GM23248 (cell line): ENCODE data around the gene LSAMP. TPM values are rescaled to one million over a fixed set of nuclear protein-coding genes. Genes with fewer than 3 reads are reported as not detected.
A peak's percentile ranks its signal among the peaks of the same experiment; 100 is the strongest.
"Not testable (repeated sequence)": the region's sequence is repeated elsewhere in the genome, so short reads cannot be mapped to it uniquely, and the experiment has no call there.

ENCODE experiments used
- DNase-seq: peaks from one replicate; pipeline ENCODE4 v3.0.0-alpha.2; 2015
- H2AFZ ChIP-seq: fragments of 200-600 bp; sonication (generic); 2 replicates; pipeline ENCODE4 v1.6.1; 2016; ENCODE audit warnings: antibody characterized with exemption
- H3F3A ChIP-seq: fragments of 200-600 bp; sonication (generic); 2 replicates; pipeline ENCODE4 v1.6.1; 2016; ENCODE audit warnings: mild to moderate bottlenecking, antibody characterized with exemption, mixed run types; ENCODE audit not compliant: insufficient read depth
- H3K27ac ChIP-seq: fragments of 200-600 bp; sonication (generic); 2 replicates; pipeline ENCODE4 v1.5.1; 2016; ENCODE audit warnings: mild to moderate bottlenecking
- H3K27me3 ChIP-seq: fragments of 200-600 bp; sonication (generic); replicated peaks from 2 replicates; pipeline ENCODE4 v1.6.1; 2016; ENCODE audit warnings: mild to moderate bottlenecking; ENCODE audit not compliant: insufficient read depth
- H3K36me3 ChIP-seq: fragments of 200-600 bp; sonication (generic); 2 replicates; pipeline ENCODE4 v1.6.1; 2016; ENCODE audit warnings: low read depth, mild to moderate bottlenecking
- H3K4me1 ChIP-seq: fragments of 200-600 bp; sonication (generic); 2 replicates; pipeline ENCODE4 v1.6.1; 2016; ENCODE audit warnings: mild to moderate bottlenecking; ENCODE audit not compliant: insufficient read depth
- H3K4me2 ChIP-seq: fragments of 200-600 bp; sonication (generic); one replicate; pipeline ENCODE4 v1.6.1; 2016; ENCODE audit warnings: mild to moderate bottlenecking; ENCODE audit not compliant: unreplicated experiment
- H3K4me3 ChIP-seq: fragments of 200-600 bp; sonication (generic); 2 replicates; pipeline ENCODE4 v1.5.1; 2016; ENCODE audit warnings: mild to moderate bottlenecking
- H3K79me2 ChIP-seq: fragments of 200-600 bp; sonication (generic); 2 replicates; pipeline ENCODE4 v1.6.1; 2016; ENCODE audit warnings: mild to moderate bottlenecking; ENCODE audit not compliant: insufficient read depth
- H3K9ac ChIP-seq: fragments of 200-600 bp; sonication (generic); 2 replicates; pipeline ENCODE4 v1.6.1; 2016; ENCODE audit warnings: mild to moderate bottlenecking
- H3K9me2 ChIP-seq: fragments of 200-600 bp; sonication (generic); 2 replicates; pipeline ENCODE4 v1.6.1; 2016; ENCODE audit warnings: mixed run types, mild to moderate bottlenecking, moderate library complexity; ENCODE audit not compliant: insufficient read depth
- H3K9me3 ChIP-seq: fragments of 200-600 bp; sonication (generic); one replicate; pipeline ENCODE4 v1.6.1; 2017; ENCODE audit warnings: low read depth
- H4K20me1 ChIP-seq: fragments of 200-600 bp; sonication (generic); 2 replicates; pipeline ENCODE4 v1.6.0; 2016; ENCODE audit not compliant: insufficient read depth
- EZH2 ChIP-seq: fragments of 200-600 bp; sonication (generic); IDR thresholded peaks from 2 replicates; pipeline ENCODE4 v1.6.1; 2018; ENCODE audit warnings: antibody characterized with exemption, mild to moderate bottlenecking; ENCODE audit not compliant: insufficient read depth, poor library complexity, severe bottlenecking
- EZH2phosphoT487 ChIP-seq: fragments of 200-600 bp; sonication (generic); IDR thresholded peaks from 2 replicates; pipeline ENCODE4 v1.6.1; 2018; ENCODE audit warnings: antibody characterized with exemption, moderate library complexity, mild to moderate bottlenecking, low read depth; ENCODE audit not compliant: insufficient read depth
- WGBS, 2 experiments: methylation state at CpG; one replicate each; pipeline ENCODE4 v1.1.6; 2015 to 2017; ENCODE audit warnings: low lambda C conversion rate in 2 of 2, low coverage in 1 of 2; ENCODE audit errors: missing lambda C conversion rate in 2 of 2; 5-methylcytosine and 5-hydroxymethylcytosine counted together
- in situ Hi-C: fragments of 300-500 bp; cut with MboI; formaldehyde crosslinking; loops from 2 replicates; pipeline ENCODE4 v1.15.0; 2020
- polyA plus RNA-seq: library from polyadenylated mRNA; unstranded; fragments of >200 nt; fragmentation: Nextera tagmentation; extraction: Ambion mirVana; gene quantifications from 2 replicates; pipeline ENCODE4 v1.2.1, GENCODE V29; 2016
- total RNA-seq: library from RNA; depleted of rRNA; stranded (reverse); fragments of >200 nt; shearing (Covaris generic); gene quantifications from 2 replicates; pipeline ENCODE4 v1.2.3, GENCODE V29; 2014

The LSAMP gene
- total and polyA plus RNA-seq, 2 experiments from 2014 or later: 4.5 to 9.3 TPM

GRCh38 chr3:115804713-115805119 lies 640.6 kb downstream of the LSAMP start:
- Histone ChIP-seq H3K9me2 (no peaks in the 10 kb centered on the region), H3K4me1 (peaks cover 40% of the 10 kb centered on the region), H2AFZ (peak overlapping the region; percentile 31; the same call in 1 of the 2 replicates), H4K20me1 (no peaks in the 10 kb centered on the region), H3K36me3 (no peaks in the 10 kb centered on the region), H3F3A (peaks cover 35% of the 10 kb centered on the region), H3K79me2 (no peaks in the 10 kb centered on the region), H3K4me3 (no peak overlapping the region), H3K9me3 (no peaks in the 10 kb centered on the region), H3K4me2 (peak overlapping the region; percentile 44), H3K9ac (peak overlapping the region; percentile 61), H3K27me3 (no peaks in the 10 kb centered on the region), H3K27ac (peak overlapping the region; percentile 94)
- WGBS, 2 experiments: 0 to 3% methylated on average over 2 of the region's 2 CpGs
- peak; percentile 95 for DNase-seq
- TF ChIP-seq EZH2: no peak
- TF ChIP-seq EZH2phosphoT487: no peak
- in situ Hi-C loops: loop anchor here (25.0 kb wide), 3 partner anchors 367 to 1442 kb away; no protein-coding TSS in a partner anchor

- in situ Hi-C loops: loop anchor here (25.0 kb wide), 3 partner anchors 367 to 1442 kb away; no protein-coding TSS in a partner anchor
- no peaks in the 10 kb centered on the region for H3K79me2 ChIP-seq
- peak overlapping the region; percentile 29 for H3K4me2 ChIP-seq
- H4K20me1 ChIP-seq: no peaks in the 10 kb centered on the region
- no peaks in the 10 kb centered on the region for H3K27me3 ChIP-seq
- peaks cover 39% of the 10 kb centered on the region for H3F3A ChIP-seq
- H3K9ac ChIP-seq: peak overlapping the region; percentile 29
- H3K4me3 ChIP-seq: no peak overlapping the region
- no peaks in the 10 kb centered on the region for H3K9me2 ChIP-seq
- no peaks in the 10 kb centered on the region for H3K36me3 ChIP-seq
- no peak for DNase-seq
- H3K9me3 ChIP-seq: no peaks in the 10 kb centered on the region
- WGBS, 2 experiments: 92 to 93% methylated on average over 2 of the region's 2 CpGs
- H3K27ac ChIP-seq: peak overlapping the region; percentile 94
- H2AFZ ChIP-seq: no peak overlapping the region
- peaks cover 40% of the 10 kb centered on the region for H3K4me1 ChIP-seq
- TF ChIP-seq EZH2: no peak
- TF ChIP-seq EZH2phosphoT487: no peak
Observed at GRCh38 chr3:115804200-115804599, 641.1 kb downstream of the LSAMP start.

- Histone ChIP-seq H3K27ac (peak overlapping the region; percentile 94; the same call in 1 of the 2 replicates), H3K4me3 (no peak overlapping the region), H3K79me2 (no peaks in the 10 kb centered on the region), H4K20me1 (no peaks in the 10 kb centered on the region), H3K9me2 (no peaks in the 10 kb centered on the region), H3K9ac (no peak overlapping the region), H3K36me3 (no peaks in the 10 kb centered on the region), H3K9me3 (no peaks in the 10 kb centered on the region), H3F3A (peaks cover 40% of the 10 kb centered on the region), H2AFZ (no peak overlapping the region), H3K27me3 (no peaks in the 10 kb centered on the region), H3K4me1 (peaks cover 37% of the 10 kb centered on the region), H3K4me2 (no peak overlapping the region)
- in situ Hi-C loops: loop anchor here (25.0 kb wide), 3 partner anchors 366 to 1441 kb away; no protein-coding TSS in a partner anchor
- TF ChIP-seq EZH2phosphoT487 (no peak), EZH2 (no peak)
- no peak for DNase-seq
- WGBS, 2 experiments: 100% methylated on average over 1 of the region's 1 CpG
Observed at GRCh38 chr3:115803661-115804060, 641.6 kb downstream of the LSAMP start.

DNA sequence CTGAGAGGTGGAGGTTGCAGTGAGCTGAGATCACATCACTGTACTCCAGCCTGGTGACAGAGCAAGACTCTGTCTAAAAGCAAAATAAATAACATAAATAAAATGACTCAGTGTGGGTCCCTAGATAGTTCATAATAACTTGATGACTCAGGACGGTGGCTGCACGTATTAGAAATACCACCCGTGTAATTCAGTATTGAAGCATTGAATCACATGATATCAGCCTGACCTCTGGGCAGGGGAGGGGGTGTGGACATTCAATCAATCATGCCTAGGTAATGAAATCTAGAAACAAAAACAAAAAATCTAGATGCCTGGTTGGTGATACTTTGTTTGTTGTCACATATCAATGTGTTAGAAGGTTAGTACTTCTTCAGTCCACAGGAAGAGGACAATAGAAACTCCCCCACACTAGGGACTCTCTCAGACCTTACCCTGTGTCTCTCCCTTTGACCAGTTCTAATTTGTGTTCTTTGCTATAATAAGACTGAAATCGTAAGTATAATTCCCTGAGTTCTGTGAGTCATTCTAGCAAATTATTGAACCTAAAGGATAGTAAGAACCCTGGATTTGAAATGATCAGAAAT lies 644.7 kb downstream of the LSAMP start:
- no peaks in the 10 kb centered on the region for H3K9me2 ChIP-seq
- peaks cover 26% of the 10 kb centered on the region for H3K4me1 ChIP-seq
- in situ Hi-C loops: loop anchor here (25.0 kb wide), 3 partner anchors 363 to 1438 kb away; no protein-coding TSS in a partner anchor
- DNase-seq: peak; percentile 92
- no peaks in the 10 kb centered on the region for H4K20me1 ChIP-seq
- TF ChIP-seq EZH2phosphoT487: no peak
- TF ChIP-seq EZH2: no peak
- H3K27ac ChIP-seq: peak overlapping the region; percentile 61
- H3K79me2 ChIP-seq: no peaks in the 10 kb centered on the region
- H3K36me3 ChIP-seq: no peaks in the 10 kb centered on the region
- no peaks in the 10 kb centered on the region for H3K27me3 ChIP-seq
- 7 to 8% methylated on average over 4 of the region's 4 CpGs for WGBS, 2 experiments
- peak overlapping the region; percentile 52 for H3K4me2 ChIP-seq
- peak overlapping the region; percentile 41; the same call in 1 of the 2 replicates for H3K9ac ChIP-seq
- peak overlapping the region; percentile 7; the same call in 1 of the 2 replicates for H2AFZ ChIP-seq
- no peak overlapping the region for H3K4me3 ChIP-seq
- peaks cover 32% of the 10 kb centered on the region for H3F3A ChIP-seq
- H3K9me3 ChIP-seq: no peaks in the 10 kb centered on the region

DNA sequence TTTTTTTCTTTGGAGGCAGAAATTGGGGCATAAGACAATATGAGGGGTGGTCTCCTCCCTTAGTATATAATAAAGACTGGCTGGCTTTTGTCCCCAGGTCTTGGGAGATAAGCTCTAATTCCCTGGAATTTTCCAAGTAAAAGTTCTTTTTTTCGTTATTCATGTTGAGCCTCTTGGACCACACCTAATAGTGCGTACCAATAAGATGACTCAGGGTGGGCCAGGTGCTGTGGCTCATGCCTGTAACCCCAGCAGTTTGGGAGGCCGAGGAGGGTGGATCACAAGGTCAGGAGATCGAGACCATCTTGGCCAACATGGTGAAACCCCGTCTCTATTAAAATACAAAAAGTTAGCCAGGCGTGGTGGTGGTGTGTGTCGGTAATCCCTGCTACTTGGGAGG lies 645.2 kb downstream of the LSAMP start:
- H3K4me3 ChIP-seq, H3K9me3 ChIP-seq, DNase-seq, H3K9ac ChIP-seq, H3K36me3 ChIP-seq, H3K4me2 ChIP-seq, H2AFZ ChIP-seq, H3K9me2 ChIP-seq, H3K79me2 ChIP-seq, H3K27me3 ChIP-seq, H4K20me1 ChIP-seq: not testable (repeated sequence)
- Histone ChIP-seq H3K27ac (peak overlapping the region; percentile 61), H3F3A (peaks cover 27% of the 10 kb centered on the region), H3K4me1 (peaks cover 21% of the 10 kb centered on the region)
- WGBS, 2 experiments: 81 to 82% methylated on average over 7 of the region's 7 CpGs
- in situ Hi-C loops: loop anchor here (25.0 kb wide), 3 partner anchors 363 to 1438 kb away; no protein-coding TSS in a partner anchor
